WTC11 (cell line): Measurements from ENCODE around the gene HOATZ. TPM values are rescaled to one million over a fixed set of nuclear protein-coding genes. Genes with fewer than 3 reads are reported as not detected.

Experiments used
- ATAC-seq: fragments of 200-7000 bp; cut with Tn5 transposase; 2 replicates; pipeline ENCODE4 v1.10.0; 2021; ENCODE audit warnings: mild to moderate bottlenecking, moderate library complexity
- CTCF ChIA-PET: fragments of 300-600 bp; sonication (Branson Sonifier 250); formaldehyde crosslinking; loops from one replicate; lab custom pipeline; 2021; ENCODE audit warnings: antibody characterized with exemption; lab: Charles Lee
- POLR2A ChIA-PET: fragments of 350-600 bp; sonication (Branson Sonifier 250); formaldehyde crosslinking; loops from one replicate; lab custom pipeline; 2021; ENCODE audit warnings: antibody characterized with exemption; lab: Charles Lee
- DNase-seq: peaks from one replicate; pipeline ENCODE4 v3.0.0; 2021; ENCODE audit warnings: low spot score
- H3K27ac Mint-ChIP-seq: 2 replicates; pipeline ENCODE4 v1.8.0; 2021; ENCODE audit warnings: mixed read lengths
- H3K27me3 Mint-ChIP-seq: 2 replicates; pipeline ENCODE4 v1.8.0; 2021; ENCODE audit warnings: low read depth, mild to moderate bottlenecking, moderate library complexity, mixed read lengths
- H3K36me3 Mint-ChIP-seq: 2 replicates; pipeline ENCODE4 v1.8.0; 2021; ENCODE audit warnings: mixed read lengths
- H3K4me1 Mint-ChIP-seq: 2 replicates; pipeline ENCODE4 v1.8.0; 2022; ENCODE audit warnings: mixed read lengths
- H3K4me3 Mint-ChIP-seq: 2 replicates; pipeline ENCODE4 v1.8.0; 2021; ENCODE audit warnings: mild to moderate bottlenecking, moderate library complexity, mixed read lengths
- H3K9me3 Mint-ChIP-seq: 2 replicates; pipeline ENCODE4 v1.8.0; 2021; ENCODE audit warnings: mixed read lengths
- ATF1 ChIP-seq: sonication (generic); formaldehyde crosslinking; IDR thresholded peaks from 2 replicates; pipeline ENCODE4 v1.8.1; 2023; ENCODE audit warnings: mild to moderate bottlenecking, moderate library complexity, missing genetic modification reagents
- EMX1 ChIP-seq: fragments of 250-450 bp; sonication (Bioruptor Pico); IDR thresholded peaks from 2 replicates; pipeline ENCODE4 v1.8.0; 2021; ENCODE audit warnings: mild to moderate bottlenecking
- ESRRA ChIP-seq: sonication (generic); formaldehyde crosslinking; IDR thresholded peaks from 2 replicates; pipeline ENCODE4 v1.8.1; 2022; ENCODE audit warnings: mild to moderate bottlenecking, missing genetic modification reagents, borderline replicate concordance
- ETV6 ChIP-seq: sonication (generic); formaldehyde crosslinking; IDR thresholded peaks from 2 replicates; pipeline ENCODE4 v1.8.1; 2022; ENCODE audit warnings: mild to moderate bottlenecking, missing genetic modification reagents
- FOXP1 ChIP-seq: sonication (generic); formaldehyde crosslinking; IDR thresholded peaks from 2 replicates; pipeline ENCODE4 v1.8.0; 2022; ENCODE audit warnings: missing genetic modification reagents, mild to moderate bottlenecking, moderate library complexity, borderline replicate concordance
- NFE2L1 ChIP-seq: sonication (generic); formaldehyde crosslinking; IDR thresholded peaks from 2 replicates; pipeline ENCODE4 v1.8.1; 2023; ENCODE audit warnings: missing genetic modification reagents
- NR3C1 ChIP-seq: sonication (generic); formaldehyde crosslinking; conservative IDR thresholded peaks from 2 replicates; pipeline ENCODE4 v1.8.1; 2023; ENCODE audit warnings: low read depth, mild to moderate bottlenecking, missing genetic modification reagents
- OVOL2 ChIP-seq: fragments of 250-450 bp; sonication (Bioruptor Pico); IDR thresholded peaks from 2 replicates; pipeline ENCODE4 v1.9.0; 2021; ENCODE audit warnings: mild to moderate bottlenecking, borderline replicate concordance
- SP1 ChIP-seq: sonication (generic); formaldehyde crosslinking; conservative IDR thresholded peaks from 2 replicates; pipeline ENCODE4 v1.8.1; 2022; ENCODE audit warnings: missing genetic modification reagents
- TEAD1 ChIP-seq: sonication (generic); formaldehyde crosslinking; IDR thresholded peaks from 2 replicates; pipeline ENCODE4 v1.8.0; 2022; ENCODE audit warnings: mild to moderate bottlenecking, missing genetic modification reagents
- ZNF263 ChIP-seq: sonication (generic); formaldehyde crosslinking; IDR thresholded peaks from 2 replicates; pipeline ENCODE4 v1.8.1; 2022; ENCODE audit warnings: low read depth, mild to moderate bottlenecking, moderate library complexity, missing genetic modification reagents
- ZNF423 ChIP-seq: fragments of 250-450 bp; sonication (Bioruptor Pico); IDR thresholded peaks from 2 replicates; pipeline ENCODE4 v2.1.2; 2022; ENCODE audit warnings: mild to moderate bottlenecking, moderate library complexity
- total RNA-seq: library from RNA; stranded (reverse); gene quantifications from 3 replicates; pipeline ENCODE4 v1.2.3, GENCODE V29; 2021
- TF ChIP-seq, protein P1 (sequence below): sonication (generic); formaldehyde crosslinking; IDR thresholded peaks from 2 replicates; pipeline ENCODE4 v1.8.1; 2023; ENCODE audit warnings: mild to moderate bottlenecking, missing genetic modification reagents, borderline replicate concordance
- TF ChIP-seq, protein P2 (sequence below): sonication (generic); formaldehyde crosslinking; IDR thresholded peaks from 2 replicates; pipeline ENCODE4 v1.8.1; 2023; ENCODE audit warnings: mild to moderate bottlenecking, missing genetic modification reagents
- TF ChIP-seq, protein P3 (sequence below): sonication (generic); formaldehyde crosslinking; IDR thresholded peaks from 2 replicates; pipeline ENCODE4 v1.8.0; 2023; ENCODE audit warnings: missing genetic modification reagents
- TF ChIP-seq, protein P4 (sequence below): sonication (generic); formaldehyde crosslinking; IDR thresholded peaks from 2 replicates; pipeline ENCODE4 v1.8.1; 2023; ENCODE audit warnings: mild to moderate bottlenecking, moderate library complexity, missing genetic modification reagents
- TF ChIP-seq, protein P5 (sequence below): sonication (generic); formaldehyde crosslinking; IDR thresholded peaks from 2 replicates; pipeline ENCODE4 v1.8.0; 2022; ENCODE audit warnings: mild to moderate bottlenecking, missing genetic modification reagents
- TF ChIP-seq, protein P6 (sequence below): sonication (generic); formaldehyde crosslinking; IDR thresholded peaks from 2 replicates; pipeline ENCODE4 v1.8.0; 2023; ENCODE audit warnings: missing genetic modification reagents, mild to moderate bottlenecking, borderline replicate concordance

HOATZ gene
- total RNA-seq, 1 experiment from 2014 or later = not detected

DNA sequence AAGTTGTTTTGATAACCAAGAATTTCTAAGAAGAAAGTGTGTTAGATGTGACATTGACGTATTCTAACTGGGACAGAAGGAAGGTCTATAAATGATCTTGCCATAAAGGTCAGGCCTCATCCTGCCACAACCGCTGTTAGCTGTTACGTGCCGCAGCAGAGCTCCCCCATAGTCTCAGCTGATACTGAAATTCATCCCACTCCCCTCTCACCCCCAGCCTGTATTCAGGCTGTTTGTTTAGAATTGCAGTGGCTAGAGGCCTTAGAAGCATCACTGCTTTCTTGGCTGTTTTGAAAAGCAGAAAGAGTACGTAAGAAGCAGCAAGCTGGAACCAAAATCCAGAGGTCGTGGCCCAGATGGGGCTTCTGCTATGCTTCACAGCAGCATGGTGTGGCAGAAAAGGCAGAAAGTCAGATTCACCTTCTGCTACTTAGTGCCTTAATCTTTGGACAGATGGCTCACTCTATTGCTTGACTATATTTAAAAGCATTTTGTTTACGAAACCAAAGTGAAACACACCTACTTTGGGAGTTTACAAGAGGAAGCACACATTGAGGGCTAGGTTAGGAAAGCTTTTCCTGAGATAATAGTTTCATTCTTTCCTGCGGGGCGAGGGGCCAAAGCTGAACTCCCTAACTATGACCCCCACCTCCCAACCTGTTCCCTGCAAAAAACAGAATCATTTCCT is 25.0 kb downstream of the HOATZ start (continued):
- TF ChIP-seq, protein P1, sequence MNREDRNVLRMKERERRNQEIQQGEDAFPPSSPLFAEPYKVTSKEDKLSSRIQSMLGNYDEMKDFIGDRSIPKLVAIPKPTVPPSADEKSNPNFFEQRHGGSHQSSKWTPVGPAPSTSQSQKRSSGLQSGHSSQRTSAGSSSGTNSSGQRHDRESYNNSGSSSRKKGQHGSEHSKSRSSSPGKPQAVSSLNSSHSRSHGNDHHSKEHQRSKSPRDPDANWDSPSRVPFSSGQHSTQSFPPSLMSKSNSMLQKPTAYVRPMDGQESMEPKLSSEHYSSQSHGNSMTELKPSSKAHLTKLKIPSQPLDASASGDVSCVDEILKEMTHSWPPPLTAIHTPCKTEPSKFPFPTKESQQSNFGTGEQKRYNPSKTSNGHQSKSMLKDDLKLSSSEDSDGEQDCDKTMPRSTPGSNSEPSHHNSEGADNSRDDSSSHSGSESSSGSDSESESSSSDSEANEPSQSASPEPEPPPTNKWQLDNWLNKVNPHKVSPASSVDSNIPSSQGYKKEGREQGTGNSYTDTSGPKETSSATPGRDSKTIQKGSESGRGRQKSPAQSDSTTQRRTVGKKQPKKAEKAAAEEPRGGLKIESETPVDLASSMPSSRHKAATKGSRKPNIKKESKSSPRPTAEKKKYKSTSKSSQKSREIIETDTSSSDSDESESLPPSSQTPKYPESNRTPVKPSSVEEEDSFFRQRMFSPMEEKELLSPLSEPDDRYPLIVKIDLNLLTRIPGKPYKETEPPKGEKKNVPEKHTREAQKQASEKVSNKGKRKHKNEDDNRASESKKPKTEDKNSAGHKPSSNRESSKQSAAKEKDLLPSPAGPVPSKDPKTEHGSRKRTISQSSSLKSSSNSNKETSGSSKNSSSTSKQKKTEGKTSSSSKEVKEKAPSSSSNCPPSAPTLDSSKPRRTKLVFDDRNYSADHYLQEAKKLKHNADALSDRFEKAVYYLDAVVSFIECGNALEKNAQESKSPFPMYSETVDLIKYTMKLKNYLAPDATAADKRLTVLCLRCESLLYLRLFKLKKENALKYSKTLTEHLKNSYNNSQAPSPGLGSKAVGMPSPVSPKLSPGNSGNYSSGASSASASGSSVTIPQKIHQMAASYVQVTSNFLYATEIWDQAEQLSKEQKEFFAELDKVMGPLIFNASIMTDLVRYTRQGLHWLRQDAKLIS = no peak
- TF ChIP-seq, protein P2, sequence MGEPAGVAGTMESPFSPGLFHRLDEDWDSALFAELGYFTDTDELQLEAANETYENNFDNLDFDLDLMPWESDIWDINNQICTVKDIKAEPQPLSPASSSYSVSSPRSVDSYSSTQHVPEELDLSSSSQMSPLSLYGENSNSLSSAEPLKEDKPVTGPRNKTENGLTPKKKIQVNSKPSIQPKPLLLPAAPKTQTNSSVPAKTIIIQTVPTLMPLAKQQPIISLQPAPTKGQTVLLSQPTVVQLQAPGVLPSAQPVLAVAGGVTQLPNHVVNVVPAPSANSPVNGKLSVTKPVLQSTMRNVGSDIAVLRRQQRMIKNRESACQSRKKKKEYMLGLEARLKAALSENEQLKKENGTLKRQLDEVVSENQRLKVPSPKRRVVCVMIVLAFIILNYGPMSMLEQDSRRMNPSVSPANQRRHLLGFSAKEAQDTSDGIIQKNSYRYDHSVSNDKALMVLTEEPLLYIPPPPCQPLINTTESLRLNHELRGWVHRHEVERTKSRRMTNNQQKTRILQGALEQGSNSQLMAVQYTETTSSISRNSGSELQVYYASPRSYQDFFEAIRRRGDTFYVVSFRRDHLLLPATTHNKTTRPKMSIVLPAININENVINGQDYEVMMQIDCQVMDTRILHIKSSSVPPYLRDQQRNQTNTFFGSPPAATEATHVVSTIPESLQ = no peak
- no peak for TF ChIP-seq SP1 (CRISPR knock-in tag)
- TF ChIP-seq ETV6 (CRISPR knock-in tag) = no peak
- no peak for TF ChIP-seq ATF1 (CRISPR knock-in tag)
- no peak for TF ChIP-seq OVOL2 (CRISPR knock-in tag)

DNA sequence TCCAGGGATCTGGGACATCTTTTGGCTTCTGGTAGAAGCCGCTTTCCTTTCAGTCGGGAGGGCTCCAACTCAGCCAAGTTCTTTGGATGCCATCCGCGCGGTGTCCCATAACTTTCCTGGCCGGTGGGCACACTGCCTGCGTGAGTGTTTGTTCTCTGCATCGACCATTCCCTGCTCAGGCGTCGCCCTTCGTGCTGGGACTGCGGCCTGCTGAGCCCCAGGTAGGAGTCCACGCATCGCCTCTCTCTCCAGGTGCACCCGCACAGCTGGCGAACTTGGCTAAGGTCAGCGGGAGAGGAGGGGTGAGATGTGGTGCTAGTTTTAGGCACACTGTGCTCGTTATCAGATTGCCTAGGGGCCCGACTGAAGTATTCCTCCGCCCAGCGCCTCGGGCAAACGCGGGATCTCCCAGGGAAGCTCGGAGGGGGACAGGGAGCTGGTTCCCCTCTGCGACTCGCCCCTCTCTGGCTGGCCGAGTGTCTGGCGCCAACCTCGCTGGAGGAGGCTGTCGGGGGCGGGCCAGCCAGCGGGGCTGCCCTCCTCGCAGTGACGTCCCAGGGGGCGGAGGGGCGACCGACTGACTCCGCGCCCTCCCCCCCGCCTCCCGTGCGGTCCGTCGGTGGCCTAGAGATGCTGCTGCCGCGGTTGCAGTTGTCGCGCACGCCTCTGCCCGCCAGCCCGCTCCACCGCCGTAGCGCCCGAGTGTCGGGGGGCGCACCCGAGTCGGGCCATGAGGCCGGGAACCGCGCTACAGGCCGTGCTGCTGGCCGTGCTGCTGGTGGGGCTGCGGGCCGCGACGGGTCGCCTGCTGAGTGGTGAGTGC is 25.7 kb downstream of the HOATZ start, which contains the start of gene LAYN:
Gene LAYN, plus strand, starts transcription at position 607 of the 823 bp plus-strand sequence. Its CDS starts 124 bp downstream, at position 731.
- peaks cover 30% of the 10 kb centered on the region for H3K4me1 Mint-ChIP-seq
- ChIA-PET CTCF (interaction anchor here (0.6 to 1.7 kb wide), 4 partner anchors 16 to 85 kb away, joined by 3 to 10 read pairs (median 4); partner anchors contain the start of genes BTG4 and HOATZ), POLR2A (interaction anchor here (0.9 to 1.0 kb wide), 2 partner anchors 27 to 197 kb away, joined by 3 read pairs; partner anchors contain the start of gene BTG4)
- H3K36me3 Mint-ChIP-seq = no peaks in the 10 kb centered on the region
- peaks cover 3% of the 10 kb centered on the region; the same call in 1 of the 2 replicates for H3K9me3 Mint-ChIP-seq
- no peak within 1 kb of the TSS; the same call in 1 of the 2 replicates for H3K27ac Mint-ChIP-seq
- ATAC-seq (peak; percentile 59), DNase-seq (peak; percentile 66)
- peaks cover 67% of the 10 kb centered on the region for H3K27me3 Mint-ChIP-seq
- peak within 1 kb of the TSS; percentile 81 for H3K4me3 Mint-ChIP-seq
- TF ChIP-seq NR3C1 (CRISPR knock-in tag) = no peak
- 0 out of 2 replicates have a peak, but pooled peaks have one; percentile 38 for TF ChIP-seq SP1 (CRISPR knock-in tag)
- peak; percentile 82; the same call in 1 of the 2 replicates for TF ChIP-seq FOXP1 (CRISPR knock-in tag)
- TF ChIP-seq TEAD1 (CRISPR knock-in tag) = peak; percentile 70; the same call in 1 of the 2 replicates
- TF ChIP-seq NFE2L1 (CRISPR knock-in tag) = peak; percentile 29; the same call in 1 of the 2 replicates
- TF ChIP-seq ZNF423 (CRISPR knock-in tag) = 0 out of 2 replicates have a peak, but pooled peaks have one; percentile 6
- TF ChIP-seq, protein P3, sequence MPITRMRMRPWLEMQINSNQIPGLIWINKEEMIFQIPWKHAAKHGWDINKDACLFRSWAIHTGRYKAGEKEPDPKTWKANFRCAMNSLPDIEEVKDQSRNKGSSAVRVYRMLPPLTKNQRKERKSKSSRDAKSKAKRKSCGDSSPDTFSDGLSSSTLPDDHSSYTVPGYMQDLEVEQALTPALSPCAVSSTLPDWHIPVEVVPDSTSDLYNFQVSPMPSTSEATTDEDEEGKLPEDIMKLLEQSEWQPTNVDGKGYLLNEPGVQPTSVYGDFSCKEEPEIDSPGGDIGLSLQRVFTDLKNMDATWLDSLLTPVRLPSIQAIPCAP (CRISPR knock-in tag) = no peak; the same call in 1 of the 2 replicates
- TF ChIP-seq, protein P4, sequence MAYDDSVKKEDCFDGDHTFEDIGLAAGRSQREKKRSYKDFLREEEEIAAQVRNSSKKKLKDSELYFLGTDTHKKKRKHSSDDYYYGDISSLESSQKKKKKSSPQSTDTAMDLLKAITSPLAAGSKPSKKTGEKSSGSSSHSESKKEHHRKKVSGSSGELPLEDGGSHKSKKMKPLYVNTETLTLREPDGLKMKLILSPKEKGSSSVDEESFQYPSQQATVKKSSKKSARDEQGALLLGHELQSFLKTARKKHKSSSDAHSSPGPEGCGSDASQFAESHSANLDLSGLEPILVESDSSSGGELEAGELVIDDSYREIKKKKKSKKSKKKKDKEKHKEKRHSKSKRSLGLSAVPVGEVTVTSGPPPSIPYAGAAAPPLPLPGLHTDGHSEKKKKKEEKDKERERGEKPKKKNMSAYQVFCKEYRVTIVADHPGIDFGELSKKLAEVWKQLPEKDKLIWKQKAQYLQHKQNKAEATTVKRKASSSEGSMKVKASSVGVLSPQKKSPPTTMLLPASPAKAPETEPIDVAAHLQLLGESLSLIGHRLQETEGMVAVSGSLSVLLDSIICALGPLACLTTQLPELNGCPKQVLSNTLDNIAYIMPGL = peak; percentile 84
- no peak for TF ChIP-seq EMX1 (CRISPR knock-in tag)
- no peak for TF ChIP-seq ZNF263 (CRISPR knock-in tag)
- TF ChIP-seq, protein P5, sequence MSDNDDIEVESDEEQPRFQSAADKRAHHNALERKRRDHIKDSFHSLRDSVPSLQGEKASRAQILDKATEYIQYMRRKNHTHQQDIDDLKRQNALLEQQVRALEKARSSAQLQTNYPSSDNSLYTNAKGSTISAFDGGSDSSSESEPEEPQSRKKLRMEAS = peak; percentile 51; the same call in 1 of the 2 replicates
- TF ChIP-seq, protein P6, sequence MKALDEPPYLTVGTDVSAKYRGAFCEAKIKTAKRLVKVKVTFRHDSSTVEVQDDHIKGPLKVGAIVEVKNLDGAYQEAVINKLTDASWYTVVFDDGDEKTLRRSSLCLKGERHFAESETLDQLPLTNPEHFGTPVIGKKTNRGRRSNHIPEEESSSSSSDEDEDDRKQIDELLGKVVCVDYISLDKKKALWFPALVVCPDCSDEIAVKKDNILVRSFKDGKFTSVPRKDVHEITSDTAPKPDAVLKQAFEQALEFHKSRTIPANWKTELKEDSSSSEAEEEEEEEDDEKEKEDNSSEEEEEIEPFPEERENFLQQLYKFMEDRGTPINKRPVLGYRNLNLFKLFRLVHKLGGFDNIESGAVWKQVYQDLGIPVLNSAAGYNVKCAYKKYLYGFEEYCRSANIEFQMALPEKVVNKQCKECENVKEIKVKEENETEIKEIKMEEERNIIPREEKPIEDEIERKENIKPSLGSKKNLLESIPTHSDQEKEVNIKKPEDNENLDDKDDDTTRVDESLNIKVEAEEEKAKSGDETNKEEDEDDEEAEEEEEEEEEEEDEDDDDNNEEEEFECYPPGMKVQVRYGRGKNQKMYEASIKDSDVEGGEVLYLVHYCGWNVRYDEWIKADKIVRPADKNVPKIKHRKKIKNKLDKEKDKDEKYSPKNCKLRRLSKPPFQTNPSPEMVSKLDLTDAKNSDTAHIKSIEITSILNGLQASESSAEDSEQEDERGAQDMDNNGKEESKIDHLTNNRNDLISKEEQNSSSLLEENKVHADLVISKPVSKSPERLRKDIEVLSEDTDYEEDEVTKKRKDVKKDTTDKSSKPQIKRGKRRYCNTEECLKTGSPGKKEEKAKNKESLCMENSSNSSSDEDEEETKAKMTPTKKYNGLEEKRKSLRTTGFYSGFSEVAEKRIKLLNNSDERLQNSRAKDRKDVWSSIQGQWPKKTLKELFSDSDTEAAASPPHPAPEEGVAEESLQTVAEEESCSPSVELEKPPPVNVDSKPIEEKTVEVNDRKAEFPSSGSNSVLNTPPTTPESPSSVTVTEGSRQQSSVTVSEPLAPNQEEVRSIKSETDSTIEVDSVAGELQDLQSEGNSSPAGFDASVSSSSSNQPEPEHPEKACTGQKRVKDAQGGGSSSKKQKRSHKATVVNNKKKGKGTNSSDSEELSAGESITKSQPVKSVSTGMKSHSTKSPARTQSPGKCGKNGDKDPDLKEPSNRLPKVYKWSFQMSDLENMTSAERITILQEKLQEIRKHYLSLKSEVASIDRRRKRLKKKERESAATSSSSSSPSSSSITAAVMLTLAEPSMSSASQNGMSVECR = peak; percentile 66; the same call in 1 of the 2 replicates
- TF ChIP-seq ESRRA (CRISPR knock-in tag) = no peak
